ENCODE data around the gene LTBP1.

Gene LTBP1

GRCh38 chr2:33409417-33409955, 462.7 kb downstream of the LTBP1 start:
- no peak for DNase-seq (ENCODE audit: extremely low read depth, low read depth)
- TF ChIP-seq CTCF (IDR thresholded peaks at IDR 0.05; ENCODE audit: low read depth, low read length): no peak

- no peak for TF ChIP-seq CTCF (IDR thresholded peaks at IDR 0.05; ENCODE audit: low read depth, low read length)
- DNase-seq (ENCODE audit: extremely low read depth, low read depth): no peak
Observed at GRCh38 chr2:33411765-33412164, 465.0 kb downstream of the LTBP1 start.

GRCh38 chr2:33412920-33413319, 466.2 kb downstream of the LTBP1 start:
- peak; percentile 50 for TF ChIP-seq CTCF (IDR thresholded peaks at IDR 0.05; ENCODE audit: low read depth, low read length)
- no peak for DNase-seq (ENCODE audit: extremely low read depth, low read depth)

DNA sequence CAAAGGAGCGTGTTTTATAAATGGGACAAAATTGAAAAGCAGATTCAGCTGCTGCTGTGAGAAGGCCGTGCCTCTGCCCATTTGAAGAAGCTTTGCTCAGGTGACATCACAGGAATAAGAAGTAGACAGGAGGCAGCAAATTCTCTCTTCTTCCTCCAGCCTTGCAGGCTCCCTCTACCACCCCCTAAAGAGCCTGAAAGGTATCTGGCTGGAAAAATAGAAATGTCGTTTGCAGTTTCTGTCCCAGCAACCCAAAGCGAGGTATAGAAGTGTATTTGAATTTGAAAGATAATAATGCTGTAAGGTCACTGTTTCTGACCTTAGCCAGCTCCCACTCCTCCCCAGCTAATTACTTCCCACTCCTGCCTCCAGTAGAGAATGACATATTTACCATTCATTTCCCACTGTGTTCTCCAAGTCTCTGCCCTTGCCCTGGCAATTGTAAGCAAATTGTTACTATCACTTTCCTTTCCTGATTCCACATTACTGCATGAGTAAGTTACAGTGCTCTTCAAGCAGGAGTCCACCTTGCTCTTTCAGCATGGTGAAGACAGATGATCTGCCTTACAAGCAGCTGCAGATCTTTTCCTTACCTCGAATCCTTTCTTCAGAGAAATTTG, 472.9 kb downstream of the LTBP1 start:
- TF ChIP-seq CTCF (IDR thresholded peaks at IDR 0.05; ENCODE audit: low read depth, low read length): no peak
- no peak for DNase-seq (ENCODE audit: extremely low read depth, low read depth)

- DNase-seq (ENCODE audit: extremely low read depth, low read depth): no peak
- TF ChIP-seq CTCF (IDR thresholded peaks at IDR 0.05; ENCODE audit: low read depth, low read length): no peak
Observed at GRCh38 chr2:33420726-33421125, 474.0 kb downstream of the LTBP1 start.

GRCh38 chr2:33421820-33422219, 475.1 kb downstream of the LTBP1 start:
- no peak for TF ChIP-seq CTCF (IDR thresholded peaks at IDR 0.05; ENCODE audit: low read depth, low read length)
- no peak for DNase-seq (ENCODE audit: extremely low read depth, low read depth)

DNA sequence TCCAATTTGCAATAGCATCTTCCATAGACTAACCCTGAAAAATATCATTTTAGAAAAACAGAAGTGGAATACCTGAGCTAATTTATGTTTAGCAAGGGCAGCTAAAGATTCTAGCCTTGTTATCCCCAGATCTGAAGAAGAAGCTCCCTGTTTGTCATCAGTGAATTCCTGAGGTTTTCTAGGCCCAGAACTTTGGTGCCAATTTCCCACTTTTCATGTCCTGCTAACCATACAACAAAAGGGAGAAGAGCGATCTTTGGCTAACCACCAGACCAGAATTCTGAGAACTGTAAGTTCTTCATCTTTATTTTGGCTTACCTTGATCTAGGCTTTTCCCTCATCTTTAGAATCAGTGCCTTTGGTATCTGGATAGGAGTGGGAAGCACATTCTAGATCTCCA, 478.4 kb downstream of the LTBP1 start:
- TF ChIP-seq CTCF (IDR thresholded peaks at IDR 0.05; ENCODE audit: low read depth, low read length): no peak
- no peak for DNase-seq (ENCODE audit: extremely low read depth, low read depth)
